K562 (cell line): ENCODE results near the gene IBA57. TPM values are rescaled to one million over a fixed set of nuclear protein-coding genes. Genes with fewer than 3 reads are reported as not detected.

ENCODE experiments used
- polyA plus RNA-seq, 8 experiments: library from polyadenylated mRNA; depleted of rRNA in 4 of 8; stranded (reverse) in 5 of 8; unstranded in 3 of 8; fragments of >200 nt; fragmentation: Nextera tagmentation in 2 of 8; fragmentation: Illumina TruSeq in 1 of 8; extraction: Ambion mirVana in 2 of 8; extraction: Trizol in 1 of 8; gene quantifications; 2 replicates each; pipeline versions ENCODE4 v1.2.1 to v1.2.3, GENCODE V29; 2011 to 2014; ENCODE audit warnings: inconsistent platforms in 1 of 8, missing spikeins in 1 of 8
- small RNA-seq: library from RNA; depleted of rRNA; stranded (forward); fragments of <200 nt; gene quantifications from one replicate; pipeline ENCODE3, GENCODE V24; 2014
- total RNA-seq, 7 experiments: library from RNA; depleted of rRNA in 6 of 7; stranded (reverse); fragments of >200 nt in 6 of 7; fragmentation: Illumina TruSeq in 2 of 7; extraction: Trizol in 2 of 7; gene quantifications; 2 replicates each; pipeline versions ENCODE4 v1.2.1 to v1.2.3, GENCODE V29; 2011 to 2021; ENCODE audit warnings: low replicate concordance in 1 of 7

Gene IBA57
- total and polyA plus RNA-seq, 9 of the 15 experiments (the other 6 are each of a cell fraction or from before 2014, with no cell fraction given): 0.77 to 15.5 (median 2.7) TPM

Small RNA genes within 50 kb of the gene (small RNA-seq; reads per million reads assigned to genes)
- not detected for gene AL359510.1

Other genes starting within 250 kb of the IBA57 start
Only the 7 nearest of the 9 such genes appear.
- gene WNT3A, start 158.8 kb upstream of the IBA57 start, total RNA-seq (2014; rRNA removed): not detected in 2 replicates
- gene WNT3A, start 158.8 kb upstream of the IBA57 start, total RNA-seq (2014; rRNA removed; fragmentation: Illumina TruSeq; extraction: Trizol): not detected in 2 replicates
- gene WNT3A, start 158.8 kb upstream of the IBA57 start, total RNA-seq (2015; rRNA removed; fragmentation: Illumina TruSeq; extraction: Trizol): not detected in 2 replicates
- not detected in 2 replicates for gene WNT3A, start 158.8 kb upstream of the IBA57 start, total RNA-seq (2021)
- gene WNT3A, start 158.8 kb upstream of the IBA57 start, polyA plus RNA-seq (2011; rRNA removed): not detected in 2 replicates
- not detected in 2 replicates for gene WNT3A, start 158.8 kb upstream of the IBA57 start, polyA plus RNA-seq (2014; fragmentation: Illumina TruSeq; extraction: Trizol)
- not detected for gene WNT3A, start 158.8 kb upstream of the IBA57 start, polyA plus RNA-seq (2014; fragmentation: Nextera tagmentation; extraction: Ambion mirVana)
- gene WNT3A, start 158.8 kb upstream of the IBA57 start, polyA plus RNA-seq (2014; rRNA removed): not detected in 2 replicates
- 325 and 442 TPM in 2 replicates for gene ARF1, start 83.1 kb upstream of the IBA57 start, total RNA-seq (2014; rRNA removed)
- 120 and 140 TPM in 2 replicates for gene ARF1, start 83.1 kb upstream of the IBA57 start, total RNA-seq (2014; rRNA removed; fragmentation: Illumina TruSeq; extraction: Trizol)
- 192 and 198 TPM in 2 replicates for gene ARF1, start 83.1 kb upstream of the IBA57 start, total RNA-seq (2015; rRNA removed; fragmentation: Illumina TruSeq; extraction: Trizol)
- 472 and 483 TPM in 2 replicates for gene ARF1, start 83.1 kb upstream of the IBA57 start, total RNA-seq (2021)
- 351 and 621 TPM in 2 replicates for gene ARF1, start 83.1 kb upstream of the IBA57 start, polyA plus RNA-seq (2011; rRNA removed)
- 593 and 811 TPM in 2 replicates for gene ARF1, start 83.1 kb upstream of the IBA57 start, polyA plus RNA-seq (2014; fragmentation: Illumina TruSeq; extraction: Trizol)
- 100 to 1,000 TPM in 1 of 2 experiments, 10 to 100 TPM in 1; 69.8 to 232 TPM for gene ARF1, start 83.1 kb upstream of the IBA57 start, polyA plus RNA-seq (2014; fragmentation: Nextera tagmentation; extraction: Ambion mirVana)
- gene ARF1, start 83.1 kb upstream of the IBA57 start, polyA plus RNA-seq (2014; rRNA removed): 435 and 476 TPM in 2 replicates
- 42.2 and 50.8 TPM in 2 replicates for gene C1orf35, start 62.5 kb upstream of the IBA57 start, total RNA-seq (2014; rRNA removed)
- 4.9 and 8.3 TPM in 2 replicates for gene C1orf35, start 62.5 kb upstream of the IBA57 start, total RNA-seq (2014; rRNA removed; fragmentation: Illumina TruSeq; extraction: Trizol)
- 18.9 and 23.2 TPM in 2 replicates for gene C1orf35, start 62.5 kb upstream of the IBA57 start, total RNA-seq (2015; rRNA removed; fragmentation: Illumina TruSeq; extraction: Trizol)
- gene C1orf35, start 62.5 kb upstream of the IBA57 start, total RNA-seq (2021): 38.2 and 41.8 TPM in 2 replicates
- 10.8 and 15.6 TPM in 2 replicates for gene C1orf35, start 62.5 kb upstream of the IBA57 start, polyA plus RNA-seq (2011; rRNA removed)
- gene C1orf35, start 62.5 kb upstream of the IBA57 start, polyA plus RNA-seq (2014; fragmentation: Illumina TruSeq; extraction: Trizol): 12.5 and 20.9 TPM in 2 replicates
- 1 to 10 TPM; 3.2 to 3.8 TPM for gene C1orf35, start 62.5 kb upstream of the IBA57 start, polyA plus RNA-seq (2014; fragmentation: Nextera tagmentation; extraction: Ambion mirVana)
- 34.3 and 48.7 TPM in 2 replicates for gene C1orf35, start 62.5 kb upstream of the IBA57 start, polyA plus RNA-seq (2014; rRNA removed)
- gene MRPL55, start 56.5 kb upstream of the IBA57 start, total RNA-seq (2014; rRNA removed): 228 and 230 TPM in 2 replicates
- 26.7 and 47.2 TPM in 2 replicates for gene MRPL55, start 56.5 kb upstream of the IBA57 start, total RNA-seq (2014; rRNA removed; fragmentation: Illumina TruSeq; extraction: Trizol)
- gene MRPL55, start 56.5 kb upstream of the IBA57 start, total RNA-seq (2015; rRNA removed; fragmentation: Illumina TruSeq; extraction: Trizol): 83.8 and 90.1 TPM in 2 replicates
- 112 and 120 TPM in 2 replicates for gene MRPL55, start 56.5 kb upstream of the IBA57 start, total RNA-seq (2021)
- 65.9 and 115 TPM in 2 replicates for gene MRPL55, start 56.5 kb upstream of the IBA57 start, polyA plus RNA-seq (2011; rRNA removed)
- 81.0 and 93.0 TPM in 2 replicates for gene MRPL55, start 56.5 kb upstream of the IBA57 start, polyA plus RNA-seq (2014; fragmentation: Illumina TruSeq; extraction: Trizol)
- gene MRPL55, start 56.5 kb upstream of the IBA57 start, polyA plus RNA-seq (2014; fragmentation: Nextera tagmentation; extraction: Ambion mirVana): 10 to 100 TPM; 34.9 to 77.0 TPM
- gene MRPL55, start 56.5 kb upstream of the IBA57 start, polyA plus RNA-seq (2014; rRNA removed): 154 and 166 TPM in 2 replicates
- 331 and 360 TPM in 2 replicates for gene GUK1, start 25.5 kb upstream of the IBA57 start, total RNA-seq (2014; rRNA removed)
- gene GUK1, start 25.5 kb upstream of the IBA57 start, total RNA-seq (2014; rRNA removed; fragmentation: Illumina TruSeq; extraction: Trizol): 31.6 and 42.7 TPM in 2 replicates
- gene GUK1, start 25.5 kb upstream of the IBA57 start, total RNA-seq (2015; rRNA removed; fragmentation: Illumina TruSeq; extraction: Trizol): 129 and 132 TPM in 2 replicates
- 228 and 233 TPM in 2 replicates for gene GUK1, start 25.5 kb upstream of the IBA57 start, total RNA-seq (2021)
- 192 and 244 TPM in 2 replicates for gene GUK1, start 25.5 kb upstream of the IBA57 start, polyA plus RNA-seq (2011; rRNA removed)
- gene GUK1, start 25.5 kb upstream of the IBA57 start, polyA plus RNA-seq (2014; fragmentation: Illumina TruSeq; extraction: Trizol): 44.3 and 143 TPM in 2 replicates
- gene GUK1, start 25.5 kb upstream of the IBA57 start, polyA plus RNA-seq (2014; fragmentation: Nextera tagmentation; extraction: Ambion mirVana): 10 to 100 TPM in 1 of 2 experiments, 1 to 10 TPM in 1; 7.0 to 18.1 TPM
- 285 and 338 TPM in 2 replicates for gene GUK1, start 25.5 kb upstream of the IBA57 start, polyA plus RNA-seq (2014; rRNA removed)
- 0.32 and 0.86 TPM in 2 replicates for gene GJC2, start 15.9 kb upstream of the IBA57 start, total RNA-seq (2014; rRNA removed)
- gene GJC2, start 15.9 kb upstream of the IBA57 start, total RNA-seq (2014; rRNA removed; fragmentation: Illumina TruSeq; extraction: Trizol): 0.11 and 0.16 TPM in 2 replicates
- gene GJC2, start 15.9 kb upstream of the IBA57 start, total RNA-seq (2015; rRNA removed; fragmentation: Illumina TruSeq; extraction: Trizol): 0.11 and 0.22 TPM in 2 replicates
- 0.62 and 0.69 TPM in 2 replicates for gene GJC2, start 15.9 kb upstream of the IBA57 start, total RNA-seq (2021)
- gene GJC2, start 15.9 kb upstream of the IBA57 start, polyA plus RNA-seq (2011; rRNA removed): 0.08 and 0.20 TPM in 2 replicates
- gene GJC2, start 15.9 kb upstream of the IBA57 start, polyA plus RNA-seq (2014; fragmentation: Illumina TruSeq; extraction: Trizol): 0.06 and 0.12 TPM in 2 replicates
- gene GJC2, start 15.9 kb upstream of the IBA57 start, polyA plus RNA-seq (2014; fragmentation: Nextera tagmentation; extraction: Ambion mirVana): not detected
- gene GJC2, start 15.9 kb upstream of the IBA57 start, polyA plus RNA-seq (2014; rRNA removed): 0.03 and 0.36 TPM in 2 replicates
- gene OBSCN, start 42.2 kb downstream of the IBA57 start, total RNA-seq (2014; rRNA removed): 11.8 and 12.0 TPM in 2 replicates
- gene OBSCN, start 42.2 kb downstream of the IBA57 start, total RNA-seq (2014; rRNA removed; fragmentation: Illumina TruSeq; extraction: Trizol): 0.83 and 1.7 TPM in 2 replicates
- 4.1 and 5.0 TPM in 2 replicates for gene OBSCN, start 42.2 kb downstream of the IBA57 start, total RNA-seq (2015; rRNA removed; fragmentation: Illumina TruSeq; extraction: Trizol)
- 17.4 and 19.7 TPM in 2 replicates for gene OBSCN, start 42.2 kb downstream of the IBA57 start, total RNA-seq (2021)
- 3.4 and 5.6 TPM in 2 replicates for gene OBSCN, start 42.2 kb downstream of the IBA57 start, polyA plus RNA-seq (2011; rRNA removed)
- gene OBSCN, start 42.2 kb downstream of the IBA57 start, polyA plus RNA-seq (2014; fragmentation: Illumina TruSeq; extraction: Trizol): 3.6 and 6.9 TPM in 2 replicates
- gene OBSCN, start 42.2 kb downstream of the IBA57 start, polyA plus RNA-seq (2014; fragmentation: Nextera tagmentation; extraction: Ambion mirVana): under 1 TPM; 0.18 to 0.29 TPM
- 11.1 and 12.5 TPM in 2 replicates for gene OBSCN, start 42.2 kb downstream of the IBA57 start, polyA plus RNA-seq (2014; rRNA removed)